Fibroblast of lung (primary cell): ENCODE results near the gene KRT3. TPM values are rescaled to one million over a fixed set of nuclear protein-coding genes. Genes with fewer than 3 reads are reported as not detected.
"Not testable (repeated sequence)": the region's sequence is repeated elsewhere in the genome, so short reads cannot be mapped to it uniquely, and the experiment has no call there.

Experiments
- DNase-seq, 2 donors: peaks; one replicate each; pipeline versions ENCODE4 v3.0.0 to v3.0.0-alpha.2; 2010; ENCODE audit warnings: low read depth in 2 of 2
- H2AFZ ChIP-seq: 2 replicates; pipeline ENCODE4 v1.5.1; 2012; ENCODE audit warnings: low read length, control low read depth, inconsistent platforms
- H3K27ac ChIP-seq: 2 replicates; pipeline ENCODE4 v1.5.1; 2011; ENCODE audit warnings: low read length, control low read depth; ENCODE audit not compliant: insufficient read depth
- H3K27me3 ChIP-seq: 2 replicates; pipeline ENCODE4 v1.5.1; 2011; ENCODE audit warnings: mild to moderate bottlenecking, low read length; ENCODE audit not compliant: control insufficient read depth, insufficient read depth
- H3K36me3 ChIP-seq: 2 replicates; pipeline ENCODE4 v1.5.1; 2011; ENCODE audit warnings: low read length; ENCODE audit not compliant: control insufficient read depth, insufficient read depth
- H3K4me1 ChIP-seq: 2 replicates; pipeline ENCODE4 v1.5.1; 2011; ENCODE audit warnings: low read length; ENCODE audit not compliant: control insufficient read depth, insufficient read depth; ENCODE audit errors: extremely low read depth
- H3K4me2 ChIP-seq: 2 replicates; pipeline ENCODE4 v1.5.1; 2011; ENCODE audit warnings: low read length, control low read depth; ENCODE audit not compliant: insufficient read depth; ENCODE audit errors: extremely low read depth
- H3K4me3 ChIP-seq, 4 experiments: fragments of 200-600 bp in 1 of 4; sonication (generic) in 1 of 4; replicated peaks in 1 of 4; 2 replicates each; pipeline ENCODE4 v1.5.1; 2011 to 2016; ENCODE audit warnings: low read length in 4 of 4, low read depth in 3 of 4, mild to moderate bottlenecking in 3 of 4, control low read depth in 2 of 4, inconsistent platforms in 1 of 4, mixed read lengths in 1 of 4; ENCODE audit not compliant: insufficient read depth in 1 of 4; ENCODE audit errors: control extremely low read depth in 1 of 4
- H3K79me2 ChIP-seq: 2 replicates; pipeline ENCODE4 v1.5.1; 2012; ENCODE audit warnings: mild to moderate bottlenecking, low read length, inconsistent platforms; ENCODE audit not compliant: control insufficient read depth, insufficient read depth
- H3K9ac ChIP-seq: 2 replicates; pipeline ENCODE4 v1.5.1; 2011; ENCODE audit warnings: mild to moderate bottlenecking, low read length, control low read depth; ENCODE audit not compliant: insufficient read depth
- H3K9me3 ChIP-seq: 2 replicates; pipeline ENCODE4 v1.5.1; 2012; ENCODE audit warnings: low read depth, low read length; ENCODE audit not compliant: control insufficient read depth, insufficient read depth
- H4K20me1 ChIP-seq: 2 replicates; pipeline ENCODE4 v1.5.1; 2011; ENCODE audit warnings: low read length; ENCODE audit not compliant: control insufficient read depth, insufficient read depth; ENCODE audit errors: extremely low read depth
- EZH2 ChIP-seq: IDR thresholded peaks from 2 replicates; pipeline ENCODE4 v1.5.1; 2012; ENCODE audit warnings: low read length, control low read depth, mild to moderate bottlenecking; ENCODE audit errors: missing control alignments
- polyA plus RNA-seq, 2 donors: library from polyadenylated mRNA; depleted of rRNA in 1 of 2; stranded (reverse) in 1 of 2; unstranded in 1 of 2; fragments of >200 nt; gene quantifications; 2 replicates each; pipeline ENCODE4 v1.2.1, GENCODE V29; 2011 to 2012; ENCODE audit warnings: missing spikeins in 1 of 2
- total RNA-seq: library from RNA; depleted of rRNA; stranded (reverse); fragments of >200 nt; gene quantifications from 2 replicates; pipeline ENCODE4 v1.2.1, GENCODE V29; 2014
- TF ChIP-seq, protein P1 (sequence below), 2 donors: IDR thresholded peaks in 1 of 2; conservative IDR thresholded peaks in 1 of 2; 1 replicate in 1 of 2; 2 replicates in 1 of 2; pipeline ENCODE4 v1.5.1; 2011 to 2012; ENCODE audit warnings: low read length in 2 of 2, control low read depth in 1 of 2, inconsistent platforms in 1 of 2, low read depth in 1 of 2, mild to moderate bottlenecking in 1 of 2

Gene KRT3
- total and polyA plus RNA-seq, 2 donors (not counting 1 experiment from before 2014, with no cell fraction given), result not detected

DNA sequence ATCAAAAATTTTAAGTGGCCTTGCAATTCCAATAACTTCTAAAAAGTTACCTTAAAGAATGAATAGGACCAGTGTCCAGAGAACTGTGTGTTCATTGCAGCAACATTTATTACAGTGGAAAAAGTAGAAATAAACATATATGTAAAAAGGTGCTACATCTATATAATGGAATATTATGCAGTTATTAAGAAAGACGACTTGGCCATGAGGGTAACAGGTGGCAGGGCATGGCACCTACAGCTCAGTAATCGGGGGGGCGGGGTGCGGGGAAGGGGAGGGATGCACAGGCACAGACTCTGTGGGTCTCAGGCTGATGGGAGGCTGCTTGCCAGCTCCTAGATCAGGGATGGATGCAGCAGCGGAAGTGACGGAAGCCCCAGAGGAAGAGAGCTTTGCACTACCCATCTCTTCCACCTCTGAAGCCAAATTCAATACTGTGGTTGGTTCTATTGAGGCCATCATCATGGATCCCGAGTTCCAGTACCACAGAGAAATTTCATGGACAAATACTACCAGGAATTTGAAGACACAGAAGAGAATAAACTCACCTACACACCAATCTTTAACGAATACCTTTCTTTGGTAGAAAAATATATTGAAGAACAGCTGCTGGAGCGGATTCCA, 32.8 kb downstream of the KRT3 start:
- no peak overlapping the region for H3K4me2 ChIP-seq
- no peaks in the 10 kb centered on the region for H3K79me2 ChIP-seq
- H2AFZ ChIP-seq, result no peak overlapping the region
- DNase-seq, result no peak
- no peaks in the 10 kb centered on the region for H3K36me3 ChIP-seq
- no peaks in the 10 kb centered on the region for H4K20me1 ChIP-seq
- no peak overlapping the region for H3K27ac ChIP-seq
- peaks cover 3% of the 10 kb centered on the region for H3K27me3 ChIP-seq
- TF ChIP-seq, protein P1, sequence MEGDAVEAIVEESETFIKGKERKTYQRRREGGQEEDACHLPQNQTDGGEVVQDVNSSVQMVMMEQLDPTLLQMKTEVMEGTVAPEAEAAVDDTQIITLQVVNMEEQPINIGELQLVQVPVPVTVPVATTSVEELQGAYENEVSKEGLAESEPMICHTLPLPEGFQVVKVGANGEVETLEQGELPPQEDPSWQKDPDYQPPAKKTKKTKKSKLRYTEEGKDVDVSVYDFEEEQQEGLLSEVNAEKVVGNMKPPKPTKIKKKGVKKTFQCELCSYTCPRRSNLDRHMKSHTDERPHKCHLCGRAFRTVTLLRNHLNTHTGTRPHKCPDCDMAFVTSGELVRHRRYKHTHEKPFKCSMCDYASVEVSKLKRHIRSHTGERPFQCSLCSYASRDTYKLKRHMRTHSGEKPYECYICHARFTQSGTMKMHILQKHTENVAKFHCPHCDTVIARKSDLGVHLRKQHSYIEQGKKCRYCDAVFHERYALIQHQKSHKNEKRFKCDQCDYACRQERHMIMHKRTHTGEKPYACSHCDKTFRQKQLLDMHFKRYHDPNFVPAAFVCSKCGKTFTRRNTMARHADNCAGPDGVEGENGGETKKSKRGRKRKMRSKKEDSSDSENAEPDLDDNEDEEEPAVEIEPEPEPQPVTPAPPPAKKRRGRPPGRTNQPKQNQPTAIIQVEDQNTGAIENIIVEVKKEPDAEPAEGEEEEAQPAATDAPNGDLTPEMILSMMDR (conservative IDR thresholded peaks at IDR 0.05 in 1 of 2, IDR thresholded peaks at IDR 0.05 in 1 of 2; ENCODE audit: low read depth in 1 of 2, low read length in 2 of 2), result no peak
- TF ChIP-seq EZH2, result no peak
- no peak overlapping the region for H3K4me3 ChIP-seq
- H3K9ac ChIP-seq, result no peak overlapping the region
- H3K4me1 ChIP-seq, result no peaks in the 10 kb centered on the region
- H3K9me3 ChIP-seq, result no peaks in the 10 kb centered on the region

GRCh38 chr12:52761802-52762201, 34.1 kb downstream of the KRT3 start:
- H3K27ac ChIP-seq, result no peak overlapping the region
- TF ChIP-seq, protein P1 (conservative IDR thresholded peaks at IDR 0.05 in 1 of 2, IDR thresholded peaks at IDR 0.05 in 1 of 2; ENCODE audit: low read depth in 1 of 2, low read length in 2 of 2), result no peak
- no peak for TF ChIP-seq EZH2
- no peak overlapping the region for H3K4me3 ChIP-seq
- H3K4me1 ChIP-seq, result no peaks in the 10 kb centered on the region
- H3K36me3 ChIP-seq, result no peaks in the 10 kb centered on the region
- H3K79me2 ChIP-seq, result no peaks in the 10 kb centered on the region
- no peak for DNase-seq
- no peak overlapping the region for H2AFZ ChIP-seq
- H3K27me3 ChIP-seq, result no peaks in the 10 kb centered on the region
- H3K9me3 ChIP-seq, result no peaks in the 10 kb centered on the region
- H4K20me1 ChIP-seq, result no peaks in the 10 kb centered on the region
- H3K4me2 ChIP-seq, result no peak overlapping the region
- no peak overlapping the region for H3K9ac ChIP-seq

- not testable (repeated sequence) for H3K79me2 ChIP-seq, H3K9ac ChIP-seq, H3K4me3 ChIP-seq, H3K36me3 ChIP-seq, H3K4me2 ChIP-seq, H2AFZ ChIP-seq, H3K9me3 ChIP-seq, H3K27ac ChIP-seq, DNase-seq, H3K4me1 ChIP-seq, H4K20me1 ChIP-seq, H3K27me3 ChIP-seq
Measured at GRCh38 chr12:52761218-52761617, 34.7 kb downstream of the KRT3 start.
